ENCODE results near the gene BRD7.

BRD7 gene

GRCh38 chr16:50403491-50403890, 34.7 kb upstream of the BRD7 start:
- no peak for DNase-seq (ENCODE audit: extremely low spot score)
- TF ChIP-seq CTCF (IDR thresholded peaks at IDR 0.05; ENCODE audit: control extremely low read depth, extremely low read depth, low read depth, missing control alignments) = no peak
- POLR2A ChIA-PET = no interaction called here
- CTCF ChIA-PET = interaction anchor here (1.2 kb wide), 1 partner anchor 56 kb away, joined by 3 read pairs; no protein-coding TSS in a partner anchor

GRCh38 chr16:50402298-50402895, 33.6 kb upstream of the BRD7 start:
- DNase-seq (ENCODE audit: extremely low spot score) = no peak
- POLR2A ChIA-PET = no interaction called here
- CTCF ChIA-PET = interaction anchor here (0.9 kb wide), 1 partner anchor 404 kb away, joined by 3 read pairs; no protein-coding TSS in a partner anchor
- no peak for TF ChIP-seq CTCF (IDR thresholded peaks at IDR 0.05; ENCODE audit: control extremely low read depth, extremely low read depth, low read depth, missing control alignments)

DNA sequence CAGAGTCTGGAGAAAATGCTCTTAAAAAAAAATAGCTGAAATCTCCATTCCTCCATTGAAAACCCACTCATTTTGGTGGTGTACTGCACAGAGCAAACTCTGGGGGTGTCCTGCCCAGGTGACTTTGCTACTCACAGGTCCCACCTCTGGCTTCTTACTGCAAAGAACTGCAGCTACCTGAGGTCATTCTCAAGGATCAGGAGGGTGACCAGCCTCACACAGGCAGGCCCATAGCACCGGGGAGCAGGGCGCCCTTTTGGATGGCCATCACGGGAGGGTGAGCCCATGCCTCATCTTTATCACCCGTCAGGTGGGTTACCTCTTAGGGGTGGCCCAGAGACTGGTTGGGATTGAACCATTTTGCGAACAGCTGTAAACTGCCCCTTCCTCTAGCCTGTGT, 32.6 kb upstream of the BRD7 start:
- POLR2A ChIA-PET = no interaction called here
- no peak for DNase-seq (ENCODE audit: extremely low spot score)
- CTCF ChIA-PET = no interaction called here
- TF ChIP-seq CTCF (IDR thresholded peaks at IDR 0.05; ENCODE audit: control extremely low read depth, extremely low read depth, low read depth, missing control alignments) = no peak

DNA sequence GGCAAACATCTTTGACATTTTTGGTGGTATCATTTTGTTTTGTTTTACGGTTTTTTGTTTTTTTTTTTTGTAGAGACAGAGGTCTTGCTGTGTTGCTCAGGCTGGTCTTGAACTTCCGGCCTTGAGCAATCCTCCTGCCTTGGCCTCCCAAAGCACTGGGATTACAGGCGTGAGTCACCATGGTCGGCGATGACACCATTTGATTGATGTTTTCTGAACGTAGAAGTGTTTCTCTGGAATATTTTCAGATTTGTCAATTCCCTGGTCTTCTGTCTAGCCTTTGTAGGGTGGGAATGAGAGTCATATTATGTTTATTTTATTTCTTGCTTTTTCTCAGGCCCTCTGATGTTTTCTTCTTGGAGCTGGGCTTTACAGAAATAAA, 32.2 kb upstream of the BRD7 start:
- ChIA-PET POLR2A (no interaction called here), CTCF (no interaction called here)

GRCh38 chr16:50400312-50400966, 31.7 kb upstream of the BRD7 start:
- POLR2A ChIA-PET = interaction anchor here (0.7 kb wide), 1 partner anchor 1285 kb away, joined by 3 read pairs; no protein-coding TSS in a partner anchor

More for the DNA sequence above, 32.2 kb upstream of the BRD7 start:
- TF ChIP-seq CTCF (IDR thresholded peaks at IDR 0.05; ENCODE audit: control extremely low read depth, extremely low read depth, low read depth, missing control alignments) = no peak
- no peak for DNase-seq (ENCODE audit: extremely low spot score)

DNA sequence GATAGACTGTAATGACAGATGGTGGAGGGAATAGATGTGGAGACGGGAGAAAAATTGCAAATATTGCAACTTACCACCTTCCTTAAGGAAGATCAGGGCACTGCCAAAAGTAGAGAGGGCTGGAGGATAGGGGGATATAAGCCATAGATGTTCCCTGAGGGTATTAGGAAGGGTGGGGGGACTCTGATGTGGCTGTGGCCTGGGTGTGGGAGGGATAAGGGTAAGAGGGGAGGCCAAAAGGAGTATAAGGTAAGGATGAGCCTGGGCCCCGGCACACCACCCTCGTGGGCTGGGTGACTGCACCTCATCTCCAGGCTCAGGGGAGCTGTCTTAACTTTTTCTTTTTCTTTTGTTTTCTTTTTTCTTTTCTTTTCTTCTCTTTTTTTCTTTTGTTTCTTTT, 30.6 kb upstream of the BRD7 start:
- POLR2A ChIA-PET = no interaction called here
- no peak for DNase-seq (ENCODE audit: extremely low spot score)
- CTCF ChIA-PET = no interaction called here
- no peak for TF ChIP-seq CTCF (IDR thresholded peaks at IDR 0.05; ENCODE audit: control extremely low read depth, extremely low read depth, low read depth, missing control alignments)

More at GRCh38 chr16:50400312-50400966, 31.7 kb upstream of the BRD7 start:
- no peak for DNase-seq (ENCODE audit: extremely low spot score)
- CTCF ChIA-PET = no interaction called here
- TF ChIP-seq CTCF (IDR thresholded peaks at IDR 0.05; ENCODE audit: control extremely low read depth, extremely low read depth, low read depth, missing control alignments) = no peak

Data from GM10248 (cell line).